ENCODE measurements around the gene DERA.
"Not testable (repeated sequence)": the region's sequence is repeated elsewhere in the genome, so short reads cannot be mapped to it uniquely, and the experiment has no call there.

Gene DERA

GRCh38 chr12:15910468-15910863 is 666 bp upstream of the DERA start:
- no peak for DNase-seq

- not testable (repeated sequence) for DNase-seq
These were observed 799 bp downstream of the DERA start for GRCh38 chr12:15911931-15912330.

DNA sequence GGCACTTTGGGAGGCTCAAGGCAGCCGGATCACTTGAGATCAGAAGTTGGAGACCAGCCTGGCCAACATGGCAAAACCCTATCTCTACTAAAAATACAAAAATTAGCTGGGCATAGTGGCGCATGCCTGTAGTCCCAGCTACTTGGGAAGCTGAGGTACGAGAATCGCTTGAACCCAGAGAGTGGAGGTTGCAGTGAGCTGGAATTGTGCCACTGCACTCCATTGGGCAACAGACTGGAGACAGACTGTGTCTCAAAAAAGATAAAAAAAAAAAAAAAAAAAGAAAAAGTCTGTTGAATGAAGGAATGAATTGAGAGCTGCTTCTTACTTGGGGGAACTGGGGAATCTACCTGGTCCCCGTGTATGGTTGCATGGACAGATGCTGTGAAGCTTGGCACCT is 3.0 kb downstream of the DERA start:
- not testable (repeated sequence) for DNase-seq

DNA sequence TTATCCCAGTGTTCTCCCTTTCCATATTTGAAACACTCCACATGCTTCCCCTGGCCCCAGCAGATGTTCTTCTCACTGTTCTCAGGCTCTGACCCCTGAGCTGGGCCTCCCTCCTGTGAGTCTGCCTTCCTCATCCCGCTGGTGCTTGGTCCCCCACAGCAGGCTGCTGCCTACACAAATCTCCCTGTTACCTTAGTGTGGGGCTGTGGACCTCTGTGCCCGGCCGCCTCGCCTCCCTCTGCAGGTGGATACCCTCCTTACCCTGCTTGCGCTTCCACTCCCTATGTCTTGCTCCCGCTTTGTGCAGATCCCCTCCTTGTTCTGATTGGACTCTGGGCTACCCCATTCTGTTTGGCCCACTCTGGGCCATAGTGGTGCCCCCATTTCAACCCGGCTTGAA is 6.9 kb downstream of the DERA start:
- no peak for DNase-seq

DNA sequence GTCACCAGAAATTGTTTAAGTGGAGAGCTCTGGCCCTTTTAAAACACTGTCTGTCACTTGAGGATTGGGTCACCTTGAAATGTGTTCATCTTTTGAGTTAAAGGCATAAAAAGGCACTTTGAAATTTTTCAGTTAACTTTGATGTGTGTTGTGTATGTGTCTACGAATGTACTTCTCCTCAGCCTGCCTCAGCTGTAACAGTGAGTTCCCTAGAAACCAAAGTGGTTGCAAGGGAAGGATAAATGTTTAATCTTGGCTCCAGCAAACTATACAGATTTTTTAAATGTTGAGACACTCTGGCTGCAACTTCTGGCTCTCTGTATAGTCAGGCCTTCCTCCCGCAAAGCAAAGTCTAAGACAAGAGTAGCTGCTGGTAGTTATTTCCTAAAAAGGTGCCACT is 8.3 kb downstream of the DERA start:
- DNase-seq, result no peak

- no peak for DNase-seq
These were observed 13.8 kb downstream of the DERA start for GRCh38 chr12:15924956-15925355.

GRCh38 chr12:15928346-15928745 is 17.2 kb downstream of the DERA start:
- no peak for DNase-seq

DNA sequence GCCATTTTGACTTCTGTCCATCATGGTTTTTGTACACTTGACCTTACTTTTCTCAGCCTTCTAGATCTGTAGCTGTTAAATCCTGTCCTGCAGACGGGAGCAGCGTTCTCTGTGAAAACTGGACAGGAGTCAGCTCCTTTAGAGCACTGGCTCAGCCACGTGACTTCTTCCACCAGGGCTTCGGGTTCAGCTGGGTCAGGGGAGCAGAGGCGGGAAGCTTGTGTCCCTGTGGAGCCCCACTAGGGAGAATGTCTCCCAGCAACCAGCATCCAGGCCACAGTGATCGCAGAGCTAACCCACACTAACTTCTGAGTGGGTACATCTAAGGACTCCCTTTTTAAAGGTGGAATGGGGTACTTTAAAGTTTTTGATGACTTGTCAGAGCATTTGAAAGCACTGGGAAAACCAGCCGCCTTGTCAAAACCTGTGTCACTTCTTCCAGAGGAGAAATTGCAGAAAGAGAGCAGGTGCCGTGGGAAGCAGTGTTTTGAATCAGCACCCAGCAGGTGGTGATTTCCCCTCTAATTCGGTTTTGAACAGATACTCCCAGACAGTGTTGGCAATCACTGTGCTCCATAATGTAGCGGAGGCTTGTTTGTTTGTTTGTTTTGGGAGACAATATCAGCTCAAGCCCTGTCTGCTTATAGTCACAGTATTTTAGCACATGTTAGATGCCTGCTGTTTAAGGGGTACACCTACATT is 17.9 kb downstream of the DERA start:
- DNase-seq, result peak; percentile 6

- no peak for DNase-seq
These were observed 20.5 kb downstream of the DERA start for GRCh38 chr12:15931590-15932053.

DNA sequence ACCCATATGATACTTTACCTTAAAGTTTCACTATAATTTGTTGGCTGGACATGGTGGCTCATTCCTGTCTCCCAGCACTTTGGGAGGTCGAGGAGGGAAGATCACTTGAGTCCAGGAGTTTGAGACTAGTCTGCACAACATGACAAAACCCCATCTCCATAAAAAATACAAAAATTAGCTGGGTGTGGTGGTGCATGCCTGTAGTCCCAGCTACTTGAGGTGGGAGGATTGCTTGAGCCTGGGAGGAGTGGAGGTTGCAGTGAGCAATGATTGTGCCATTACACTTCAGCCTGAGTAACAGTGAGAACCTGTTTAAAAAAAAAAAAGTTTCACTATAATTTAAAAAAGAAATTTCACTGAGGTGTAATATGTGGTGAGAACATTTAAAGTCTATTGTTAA is 21.2 kb downstream of the DERA start:
- DNase-seq, result no peak

- DNase-seq, result no peak
These were observed 21.8 kb downstream of the DERA start for GRCh38 chr12:15932971-15933370.

GRCh38 chr12:15933751-15934150 is 22.6 kb downstream of the DERA start:
- no peak for DNase-seq

- no peak for DNase-seq
These were observed 25.6 kb downstream of the DERA start for GRCh38 chr12:15936751-15937150.

GRCh38 chr12:15937902-15938301 is 26.8 kb downstream of the DERA start:
- no peak for DNase-seq

- no peak for DNase-seq
These were observed 28.0 kb downstream of the DERA start for GRCh38 chr12:15939111-15939510.

DNA sequence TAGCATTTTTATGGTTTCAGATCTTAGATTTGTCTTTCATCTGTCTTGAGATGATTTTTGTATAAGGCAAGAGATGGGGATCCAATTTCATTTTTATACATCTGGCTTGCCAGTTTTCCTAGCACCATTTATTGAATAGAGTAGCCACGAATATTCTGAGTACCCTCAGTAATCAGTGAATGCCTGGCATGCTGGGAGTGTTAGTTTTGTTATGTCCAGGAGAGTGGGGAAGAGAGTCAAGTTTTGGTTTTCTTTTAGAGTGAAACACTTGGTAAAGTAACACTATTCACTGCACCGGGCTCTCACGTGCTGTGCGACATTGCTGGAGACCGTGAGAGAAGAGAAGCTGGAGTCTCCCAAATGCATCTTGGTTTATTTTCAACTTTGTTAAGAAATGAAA is 31.3 kb downstream of the DERA start:
- no peak for DNase-seq

- not testable (repeated sequence) for DNase-seq
These were observed 32.4 kb downstream of the DERA start for GRCh38 chr12:15943519-15943918.

- DNase-seq, result not testable (repeated sequence)
These were observed 37.3 kb downstream of the DERA start for GRCh38 chr12:15948461-15948860.

DNA sequence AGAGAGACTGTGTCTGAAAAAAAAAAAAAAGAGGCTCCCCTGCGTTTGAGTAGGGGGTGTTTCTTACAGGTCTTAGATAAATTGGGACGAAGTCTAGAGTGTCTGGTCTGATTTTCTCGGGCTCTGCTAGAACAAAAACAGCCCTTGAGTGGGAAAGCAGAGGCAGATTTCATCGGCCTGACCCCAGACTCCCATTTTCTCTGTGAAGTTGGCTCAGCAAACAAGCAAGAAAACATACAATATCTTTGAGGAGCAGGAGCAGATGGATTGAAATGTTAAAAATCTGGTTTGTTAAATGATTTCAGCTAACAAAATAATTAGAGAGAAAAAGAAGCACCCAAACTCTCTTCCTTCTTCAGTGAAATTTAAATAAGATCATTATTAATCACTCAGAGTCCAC is 44.1 kb downstream of the DERA start:
- no peak for DNase-seq

DNA sequence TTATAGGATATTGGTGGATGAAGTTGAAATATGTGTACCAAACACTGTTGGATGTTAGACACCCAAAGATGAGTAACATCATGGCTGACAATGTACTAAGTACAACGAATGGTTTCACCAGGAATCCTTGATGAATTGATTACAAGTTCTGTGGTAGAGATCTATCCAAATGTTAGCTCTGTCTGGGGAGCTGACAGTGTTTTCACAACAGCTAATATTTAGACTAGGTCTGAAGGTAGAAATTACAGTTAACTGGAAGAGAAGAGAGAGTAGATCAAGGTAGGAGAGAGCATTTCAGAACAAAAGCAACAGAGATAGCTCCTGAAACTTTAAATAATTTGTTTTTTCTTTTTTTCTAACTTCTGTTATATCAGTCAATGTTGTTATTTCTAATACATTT is 44.9 kb downstream of the DERA start:
- no peak for DNase-seq

- DNase-seq, result no peak
These were observed 45.5 kb downstream of the DERA start for GRCh38 chr12:15956413-15957185.

DNA sequence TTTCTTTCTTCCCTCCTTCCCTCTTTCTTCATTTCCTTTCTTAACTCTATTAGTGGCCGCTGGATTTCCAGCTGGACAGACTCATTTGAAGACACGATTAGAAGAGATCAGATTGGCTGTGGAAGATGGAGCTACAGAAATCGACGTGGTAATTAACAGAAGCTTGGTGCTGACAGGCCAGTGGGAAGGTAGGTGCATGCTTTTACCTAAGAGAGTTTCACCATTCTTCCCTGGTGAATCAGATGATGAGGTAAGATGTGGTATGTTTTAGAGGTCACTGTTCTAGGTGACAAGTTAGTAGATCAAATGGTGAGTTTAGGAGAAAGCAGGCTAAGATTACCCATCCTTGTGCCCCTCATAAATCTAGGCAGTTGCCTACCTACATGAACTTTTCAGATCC is 51.6 kb downstream of the DERA start:
- DNase-seq, result no peak

DNA sequence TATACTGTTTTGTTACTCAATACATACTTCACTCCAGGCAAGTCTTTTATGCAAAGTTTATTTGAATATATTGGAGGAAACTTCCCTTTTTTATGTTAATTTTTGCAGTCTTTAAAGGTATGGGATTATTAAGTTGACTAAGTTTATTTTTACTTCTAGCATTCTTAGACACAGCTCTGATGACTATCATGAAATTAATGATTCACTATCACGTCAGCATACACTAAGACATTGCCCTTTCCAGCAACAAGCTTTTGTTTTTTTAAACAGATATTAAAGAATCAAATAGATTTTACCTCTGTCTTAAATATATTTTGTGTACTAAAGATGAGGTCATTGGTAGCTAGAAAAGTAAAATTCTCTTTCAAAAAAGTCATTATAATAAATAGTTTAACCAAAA is 52.1 kb downstream of the DERA start:
- no peak for DNase-seq

DNA sequence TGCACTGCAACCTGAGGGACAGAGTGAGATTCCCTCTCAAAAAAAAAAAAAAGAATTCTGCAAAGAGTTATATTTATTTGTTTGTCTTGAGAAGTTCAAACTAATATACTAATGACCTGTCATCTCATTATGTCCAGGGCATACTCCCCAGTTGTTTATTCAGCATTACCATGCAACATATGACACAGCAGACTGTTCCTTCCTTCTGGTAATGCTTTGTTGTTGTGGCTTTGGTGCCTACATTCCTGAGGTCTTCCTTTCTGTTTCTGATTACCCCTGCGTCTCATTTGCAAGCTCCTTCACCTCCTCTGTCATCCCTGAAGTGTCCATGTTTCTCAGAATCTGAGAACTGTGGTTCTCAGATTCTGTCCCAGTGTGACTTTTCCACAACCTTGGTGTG is 55.3 kb downstream of the DERA start:
- no peak for DNase-seq

DNA sequence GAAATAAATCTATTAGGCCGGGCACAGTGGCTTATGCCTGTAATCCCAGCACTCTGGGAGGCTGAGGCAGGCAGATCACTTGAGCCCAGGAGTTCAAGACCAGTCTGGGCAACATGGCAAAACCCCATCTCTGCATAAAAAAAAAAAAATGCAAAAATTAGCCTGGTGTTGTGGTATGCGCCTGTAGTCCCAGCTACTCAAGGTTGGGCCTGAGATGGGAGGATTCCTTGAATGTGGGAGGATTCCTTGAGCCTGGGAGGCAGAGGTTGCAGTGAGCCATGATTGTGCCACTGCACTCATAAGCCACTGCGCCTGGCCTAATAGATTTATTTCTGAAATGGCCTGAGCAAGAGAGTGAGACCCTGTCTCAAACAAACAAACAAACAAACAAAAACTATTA is 55.9 kb downstream of the DERA start:
- not testable (repeated sequence) for DNase-seq
